Measurements from ENCODE around the gene STOML1.

DNA sequence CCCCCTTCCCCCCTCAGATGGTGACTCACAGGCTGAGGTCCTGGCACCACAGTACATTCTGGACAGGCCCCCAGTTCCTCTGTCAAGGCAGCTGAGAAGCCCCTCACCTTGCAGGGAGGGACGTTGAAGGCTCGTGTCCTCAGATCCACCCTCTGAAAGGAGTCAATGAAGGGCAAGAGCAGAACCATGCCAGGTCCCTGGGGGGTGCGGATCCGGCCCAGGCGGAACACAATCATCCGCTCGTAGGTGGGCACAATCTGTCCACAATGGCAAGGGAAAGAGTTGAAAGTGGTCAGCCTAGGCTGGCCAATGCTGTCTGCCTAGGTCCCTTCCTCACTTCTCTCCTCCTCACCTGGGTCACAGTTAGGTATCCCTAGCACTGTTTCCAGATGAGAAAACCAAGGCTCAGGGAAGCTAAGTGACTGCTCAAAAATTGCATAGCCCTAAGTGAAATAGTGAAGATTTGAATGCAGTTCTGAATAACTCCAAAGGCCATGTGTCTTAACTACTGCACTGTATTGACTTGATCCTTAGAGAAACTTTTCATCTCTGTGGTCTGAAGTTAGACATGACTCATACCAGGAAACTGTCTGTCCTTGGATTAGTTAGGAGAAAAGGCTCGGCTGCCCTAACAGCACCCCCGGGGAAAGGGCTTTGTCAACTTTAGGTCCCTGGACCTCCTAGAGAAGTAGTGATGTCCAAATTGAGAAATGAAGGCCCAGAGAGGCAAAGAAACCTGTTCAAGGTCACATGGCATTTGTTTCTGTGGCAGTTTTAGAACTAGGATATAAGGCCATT is 2.9 kb downstream of the STOML1 start:
- TF ChIP-seq, protein P1, sequence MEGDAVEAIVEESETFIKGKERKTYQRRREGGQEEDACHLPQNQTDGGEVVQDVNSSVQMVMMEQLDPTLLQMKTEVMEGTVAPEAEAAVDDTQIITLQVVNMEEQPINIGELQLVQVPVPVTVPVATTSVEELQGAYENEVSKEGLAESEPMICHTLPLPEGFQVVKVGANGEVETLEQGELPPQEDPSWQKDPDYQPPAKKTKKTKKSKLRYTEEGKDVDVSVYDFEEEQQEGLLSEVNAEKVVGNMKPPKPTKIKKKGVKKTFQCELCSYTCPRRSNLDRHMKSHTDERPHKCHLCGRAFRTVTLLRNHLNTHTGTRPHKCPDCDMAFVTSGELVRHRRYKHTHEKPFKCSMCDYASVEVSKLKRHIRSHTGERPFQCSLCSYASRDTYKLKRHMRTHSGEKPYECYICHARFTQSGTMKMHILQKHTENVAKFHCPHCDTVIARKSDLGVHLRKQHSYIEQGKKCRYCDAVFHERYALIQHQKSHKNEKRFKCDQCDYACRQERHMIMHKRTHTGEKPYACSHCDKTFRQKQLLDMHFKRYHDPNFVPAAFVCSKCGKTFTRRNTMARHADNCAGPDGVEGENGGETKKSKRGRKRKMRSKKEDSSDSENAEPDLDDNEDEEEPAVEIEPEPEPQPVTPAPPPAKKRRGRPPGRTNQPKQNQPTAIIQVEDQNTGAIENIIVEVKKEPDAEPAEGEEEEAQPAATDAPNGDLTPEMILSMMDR (IDR thresholded peaks at IDR 0.05), result no peak
- no peak for TF ChIP-seq POLR2A (IDR thresholded peaks at IDR 0.05)
